B cell (primary cell): ENCODE results near the gene IL17RE. TPM values are rescaled to one million over a fixed set of nuclear protein-coding genes. Genes with fewer than 3 reads are reported as not detected.

Experiments
- ATAC-seq: fragments of 200-7000 bp; cut with Tn5 transposase; one replicate; pipeline ENCODE4 v1.10.0; 2021; ENCODE audit warnings: low read depth, mild to moderate bottlenecking, moderate number of reproducible peaks, moderate library complexity
- CTCF ChIA-PET: fragments of 350-600 bp; sonication (Branson Sonifier 250); formaldehyde crosslinking; loops from one replicate; lab custom pipeline; 2021; ENCODE audit warnings: antibody characterized with exemption, inconsistent platforms; lab: Charles Lee
- POLR2A ChIA-PET: fragments of 350-600 bp; sonication (Branson Sonifier 250); formaldehyde crosslinking; loops from one replicate; lab custom pipeline; 2021; ENCODE audit warnings: antibody characterized with exemption; lab: Charles Lee
- DNase-seq: peaks from one replicate; pipeline ENCODE4 v3.0.0; 2013
- H2AFZ ChIP-seq: 2 replicates; pipeline ENCODE4 v1.6.1; 2012; ENCODE audit warnings: mild to moderate bottlenecking, low read depth, low read length; ENCODE audit not compliant: insufficient read depth, poor library complexity, severe bottlenecking
- H3K27ac ChIP-seq, 2 donors: 1 replicate in 1 of 2; 2 replicates in 1 of 2; pipeline ENCODE4 v1.5.1; 2012 to 2013; ENCODE audit warnings: low read length in 2 of 2, mild to moderate bottlenecking in 2 of 2, moderate library complexity in 1 of 2
- H3K27me3 ChIP-seq, 4 experiments: fragments of 200-600 bp in 1 of 4; sonication (generic) in 1 of 4; replicated peaks in 1 of 4; 1 replicate in 2 of 4; 2 replicates in 2 of 4; pipeline versions ENCODE4 v1.6.1 to v1.7.0; 2013 to 2016; ENCODE audit warnings: low read length in 3 of 4, mild to moderate bottlenecking in 2 of 4, mixed read lengths in 1 of 4, moderate library complexity in 1 of 4; ENCODE audit not compliant: insufficient read depth in 4 of 4, control insufficient read depth in 3 of 4; ENCODE audit errors: control extremely low read depth in 1 of 4
- H3K36me3 ChIP-seq, 2 experiments: replicated peaks in 1 of 2; 1 replicate in 1 of 2; 2 replicates in 1 of 2; pipeline versions ENCODE4 v1.6.1 to v1.7.1; 2013; ENCODE audit warnings: low read length in 1 of 2; ENCODE audit not compliant: insufficient read depth in 2 of 2, control insufficient read depth in 1 of 2; ENCODE audit errors: control extremely low read depth in 1 of 2, extremely low read depth in 1 of 2
- H3K4me1 ChIP-seq, 2 donors: fragments of 200-600 bp in 1 of 2; sonication (generic) in 1 of 2; 1 replicate in 1 of 2; 2 replicates in 1 of 2; pipeline versions ENCODE4 v1.5.1 to v1.6.1; 2013 to 2017; ENCODE audit warnings: low read length in 2 of 2; ENCODE audit not compliant: control insufficient read depth in 2 of 2, insufficient read depth in 2 of 2
- H3K4me2 ChIP-seq: replicated peaks from 2 replicates; pipeline ENCODE3; 2012; ENCODE audit warnings: mild to moderate bottlenecking, low read depth, low read length; ENCODE audit not compliant: poor library complexity, severe bottlenecking
- H3K4me3 ChIP-seq, 5 experiments: fragments of 200-600 bp in 1 of 5; sonication (generic) in 1 of 5; 1 replicate in 3 of 5; 2 replicates in 2 of 5; pipeline versions ENCODE4 v1.5.1 to v1.7.0; 2011 to 2016; ENCODE audit warnings: low read length in 4 of 5, mild to moderate bottlenecking in 4 of 5, low read depth in 2 of 5, control low read depth in 1 of 5, moderate library complexity in 1 of 5; ENCODE audit not compliant: insufficient read depth in 1 of 5; ENCODE audit errors: control extremely low read depth in 1 of 5, extremely low read depth in 1 of 5
- H3K79me2 ChIP-seq: fragments of 200-600 bp; sonication (generic); one replicate; pipeline ENCODE4 v1.6.0; 2016; ENCODE audit warnings: low read length; ENCODE audit not compliant: control insufficient read depth, insufficient read depth
- H3K9ac ChIP-seq: fragments of 200-600 bp; sonication (generic); 2 replicates; pipeline ENCODE4 v1.6.1; 2017; ENCODE audit warnings: mild to moderate bottlenecking, low read length, moderate library complexity
- H3K9me3 ChIP-seq, 3 donors: one replicate each; pipeline versions ENCODE4 v1.6.1 to v1.7.1; 2013; ENCODE audit warnings: low read length in 2 of 3; ENCODE audit not compliant: control insufficient read depth in 2 of 3, insufficient read depth in 1 of 3; ENCODE audit errors: control extremely low read depth in 1 of 3
- H4K20me1 ChIP-seq: 2 replicates; pipeline ENCODE4 v1.6.0; 2012; ENCODE audit warnings: mild to moderate bottlenecking, low read length; ENCODE audit not compliant: insufficient read depth, control insufficient read depth, poor library complexity, severe bottlenecking
- H3K27ac Mint-ChIP-seq: one replicate; pipeline ENCODE4 v1.8.0; 2021; ENCODE audit warnings: mixed read lengths
- H3K27me3 Mint-ChIP-seq: one replicate; pipeline ENCODE4 v1.8.0; 2021; ENCODE audit warnings: mixed read lengths
- H3K4me1 Mint-ChIP-seq: one replicate; pipeline ENCODE4 v1.8.0; 2021; ENCODE audit warnings: mixed read lengths
- H3K4me3 Mint-ChIP-seq: one replicate; pipeline ENCODE4 v1.8.0; 2021; ENCODE audit warnings: mixed read lengths
- H3K9me3 Mint-ChIP-seq: one replicate; pipeline ENCODE4 v1.8.0; 2022; ENCODE audit warnings: mixed read lengths; ENCODE audit not compliant: insufficient read depth
- CTCF ChIP-seq: fragments of 200-600 bp; IDR thresholded peaks from one replicate; pipeline ENCODE4 v1.8.0; 2022; ENCODE audit warnings: antibody characterized with exemption, mild to moderate bottlenecking
- EZH2 ChIP-seq: IDR thresholded peaks from 2 replicates; pipeline ENCODE4 v1.6.1; 2012; ENCODE audit warnings: borderline replicate concordance, low read depth, mild to moderate bottlenecking, moderate library complexity, low read length; ENCODE audit not compliant: insufficient read depth, poor library complexity, severe bottlenecking
- WGBS: methylation state at CpG from one replicate; pipeline ENCODE4 v1.1.5; 2013; ENCODE audit warnings: missing lambda C conversion rate; ENCODE audit not compliant: insufficient coverage; 5-methylcytosine and 5-hydroxymethylcytosine counted together
- intact Hi-C: fragments of 100-400 bp; cut with micrococcal nuclease; formaldehyde crosslinking; loops from one replicate; pipeline ENCODE4 v1.10.0; 2022
- polyA plus RNA-seq: library from polyadenylated mRNA; depleted of rRNA; stranded (reverse); fragments of >200 nt; gene quantifications from 2 replicates; pipeline ENCODE4 v1.2.3, GENCODE V29; 2012
- total RNA-seq, 2 donors: library from RNA; stranded (reverse); fragments of 120-200 nt in 1 of 2; gene quantifications; 1 replicate in 1 of 2; 2 replicates in 1 of 2; pipeline versions ENCODE4 v1.2.3 to v1.2.4, GENCODE V29; 2013 to 2022

IL17RE gene
- total and polyA plus RNA-seq, 2 donors (not counting 1 experiment from before 2014, with no cell fraction given): 0.37 TPM; not detected in 1

- no peak for ATAC-seq
- no peaks in the 10 kb centered on the region for H3K79me2 ChIP-seq
- no peaks in the 10 kb centered on the region for H4K20me1 ChIP-seq
- no peak overlapping the region for H3K4me3 ChIP-seq
- Mint-ChIP-seq H3K4me1 (peaks cover 17% of the 10 kb centered on the region), H3K27ac (no peak overlapping the region), H3K27me3 (peaks cover 12% of the 10 kb centered on the region), H3K9me3 (no peaks in the 10 kb centered on the region), H3K4me3 (no peak overlapping the region)
- H3K9ac ChIP-seq: no peak overlapping the region
- no peak overlapping the region for H3K27ac ChIP-seq
- H2AFZ ChIP-seq: no peak overlapping the region
- peaks cover 0 to 29% (median 9%) of the 10 kb centered on the region in 4 experiments for H3K27me3 ChIP-seq
- ChIA-PET CTCF (interaction anchor here (1.3 kb wide), 1 partner anchor 21 kb away, joined by 6 read pairs; the partner anchor contains the start of gene JAGN1), POLR2A (no interaction called here)
- peaks cover 17 to 20% of the 10 kb centered on the region in 2 donors for H3K4me1 ChIP-seq
- no peaks in the 10 kb centered on the region for H3K36me3 ChIP-seq
- no peak for DNase-seq
- no peaks in the 10 kb centered on the region for H3K9me3 ChIP-seq
- H3K4me2 ChIP-seq: no peak overlapping the region
- 62% methylated on average over 6 of the region's 7 CpGs for WGBS
- intact Hi-C loops: no loop called here
- TF ChIP-seq EZH2 (no peak), CTCF (no peak)
Measured at GRCh38 chr3:9912294-9912935, 9.8 kb downstream of the IL17RE start.

- no peaks in the 10 kb centered on the region for H3K9me3 ChIP-seq
- CTCF ChIA-PET: interaction anchor here (0.6 to 1.5 kb wide), 2 partner anchors 12 to 19 kb away, joined by 3 to 6 read pairs; partner anchors contain the start of gene CRELD1
- no peak overlapping the region for H3K4me3 Mint-ChIP-seq
Measured at GRCh38 chr3:9913601-9914000, 11.0 kb downstream of the IL17RE start.

More at GRCh38 chr3:9913601-9914000, 11.0 kb downstream of the IL17RE start:
- H2AFZ ChIP-seq: no peak overlapping the region
- no peaks in the 10 kb centered on the region for H3K79me2 ChIP-seq
- Mint-ChIP-seq H3K27me3 (peaks cover 12% of the 10 kb centered on the region), H3K4me1 (peaks cover 17% of the 10 kb centered on the region), H3K9me3 (no peaks in the 10 kb centered on the region), H3K27ac (no peak overlapping the region)
- peaks cover 17 to 20% of the 10 kb centered on the region in 2 donors for H3K4me1 ChIP-seq
- TF ChIP-seq CTCF (no peak), EZH2 (no peak)
- no peak overlapping the region for H3K4me3 ChIP-seq
- DNase-seq: no peak
- no peak overlapping the region for H3K27ac ChIP-seq
- no peak for ATAC-seq
- H3K36me3 ChIP-seq: no peaks in the 10 kb centered on the region
- H3K27me3 ChIP-seq: peaks cover 0 to 29% (median 9%) of the 10 kb centered on the region in 4 experiments
- 93% methylated on average over 5 of the region's 5 CpGs for WGBS
- intact Hi-C loops: no loop called here
- no peak overlapping the region for H3K4me2 ChIP-seq
- POLR2A ChIA-PET: interaction anchor here (0.7 kb wide), 1 partner anchor 409 kb away, joined by 5 read pairs; no protein-coding TSS in a partner anchor
- H4K20me1 ChIP-seq: no peaks in the 10 kb centered on the region
- H3K9ac ChIP-seq: no peak overlapping the region
